Neuronal stem cell (in vitro differentiated cells): ENCODE measurements around the gene AKAP6.

Experiments used
- DNase-seq: peaks from one replicate; pipeline ENCODE4 v3.0.0-alpha.2; 2013; ENCODE audit warnings: low spot score
- H2AFZ ChIP-seq: one replicate; pipeline ENCODE4 v1.6.1; 2013; ENCODE audit warnings: mild to moderate bottlenecking, low read length, inconsistent platforms
- H2AK5ac ChIP-seq: 2 replicates; pipeline ENCODE4 v1.6.1; 2013; ENCODE audit warnings: low read depth, mild to moderate bottlenecking, inconsistent platforms, low read length, moderate library complexity, mixed read lengths
- H2BK120ac ChIP-seq: 2 replicates; pipeline ENCODE4 v1.6.1; 2013; ENCODE audit warnings: low read depth, mild to moderate bottlenecking, inconsistent platforms, low read length, moderate library complexity, mixed read lengths
- H2BK12ac ChIP-seq: one replicate; pipeline ENCODE4 v1.6.1; 2013; ENCODE audit warnings: low read length, inconsistent platforms
- H2BK15ac ChIP-seq: 2 replicates; pipeline ENCODE4 v1.6.1; 2013; ENCODE audit warnings: mild to moderate bottlenecking, low read length, inconsistent platforms, mixed read lengths
- H2BK5ac ChIP-seq: one replicate; pipeline ENCODE4 v1.6.1; 2013; ENCODE audit warnings: inconsistent platforms, mild to moderate bottlenecking, low read length, moderate library complexity
- H3K14ac ChIP-seq: one replicate; pipeline ENCODE4 v1.6.1; 2013; ENCODE audit warnings: low read length, inconsistent platforms
- H3K18ac ChIP-seq: 2 replicates; pipeline ENCODE4 v1.6.1; 2013; ENCODE audit warnings: low read length, inconsistent platforms
- H3K23ac ChIP-seq: 2 replicates; pipeline ENCODE4 v1.6.1; 2013; ENCODE audit warnings: low read depth, mild to moderate bottlenecking, mixed read lengths, low read length, inconsistent platforms; ENCODE audit not compliant: poor library complexity
- H3K27ac ChIP-seq: replicated peaks from 3 replicates; pipeline ENCODE4 v1.5.1; 2013; ENCODE audit warnings: low read length, inconsistent platforms
- H3K27me3 ChIP-seq, 3 experiments: 2 replicates each; pipeline ENCODE4 v1.6.1; 2013; ENCODE audit warnings: low read length in 3 of 3, mild to moderate bottlenecking in 2 of 3, inconsistent platforms in 1 of 3, low read depth in 1 of 3, mixed read lengths in 1 of 3, moderate library complexity in 1 of 3; ENCODE audit not compliant: control insufficient read depth in 3 of 3, insufficient read depth in 3 of 3
- H3K36me3 ChIP-seq, 2 donors: replicated peaks in 1 of 2; 2 replicates each; pipeline ENCODE4 v1.6.1; 2013; ENCODE audit warnings: low read length in 2 of 2; ENCODE audit not compliant: control insufficient read depth in 2 of 2, insufficient read depth in 2 of 2
- H3K4ac ChIP-seq: 2 replicates; pipeline ENCODE4 v1.6.1; 2013; ENCODE audit warnings: inconsistent platforms, mild to moderate bottlenecking, low read length, moderate library complexity
- H3K4me1 ChIP-seq, 2 donors: 1 replicate in 1 of 2; 2 replicates in 1 of 2; pipeline ENCODE4 v1.6.1; 2013; ENCODE audit warnings: low read length in 2 of 2, low read depth in 1 of 2; ENCODE audit not compliant: control insufficient read depth in 2 of 2, insufficient read depth in 1 of 2
- H3K4me2 ChIP-seq: one replicate; pipeline ENCODE4 v1.6.1; 2013; ENCODE audit warnings: mild to moderate bottlenecking, low read length, inconsistent platforms; ENCODE audit not compliant: insufficient read depth, poor library complexity, severe bottlenecking
- H3K4me3 ChIP-seq, 2 donors: 2 replicates each; pipeline ENCODE4 v1.5.1; 2013; ENCODE audit warnings: low read length in 2 of 2, mild to moderate bottlenecking in 2 of 2, inconsistent platforms in 1 of 2, moderate library complexity in 1 of 2
- H3K79me1 ChIP-seq: one replicate; pipeline ENCODE4 v1.6.1; 2013; ENCODE audit warnings: low read depth, mild to moderate bottlenecking, inconsistent platforms, low read length, moderate library complexity
- H3K9ac ChIP-seq: one replicate; pipeline ENCODE4 v1.6.1; 2013; ENCODE audit warnings: mild to moderate bottlenecking, low read depth, low read length, inconsistent platforms; ENCODE audit not compliant: poor library complexity
- H3K9me3 ChIP-seq, 2 donors: replicated peaks in 1 of 2; 2 replicates each; pipeline versions ENCODE3 to v1.6.1; 2013; ENCODE audit warnings: low read length in 2 of 2, mild to moderate bottlenecking in 2 of 2, inconsistent platforms in 1 of 2, low read depth in 1 of 2, mixed read lengths in 1 of 2, moderate library complexity in 1 of 2; ENCODE audit not compliant: control insufficient read depth in 2 of 2, insufficient read depth in 1 of 2
- H4K8ac ChIP-seq: one replicate; pipeline ENCODE4 v1.6.1; 2013; ENCODE audit warnings: low read depth, mild to moderate bottlenecking, inconsistent platforms, low read length, moderate library complexity
- H4K91ac ChIP-seq: one replicate; pipeline ENCODE4 v1.6.1; 2013; ENCODE audit warnings: low read length, low read depth, mild to moderate bottlenecking, inconsistent platforms; ENCODE audit not compliant: poor library complexity
- WGBS, 2 donors: extraction: QIAGEN DNeasy Blood & Tissue Kit; methylation state at CpG; one replicate each; pipeline ENCODE4 v1.1.7; 2013; ENCODE audit warnings: missing lambda C conversion rate in 2 of 2, mixed read lengths in 1 of 2; ENCODE audit not compliant: insufficient read length in 2 of 2, insufficient replicate concordance in 1 of 2; ENCODE audit errors: extremely low coverage in 2 of 2; 5-methylcytosine and 5-hydroxymethylcytosine counted together

AKAP6 gene

GRCh38 chr14:32630701-32631100 lies 301.6 kb downstream of the AKAP6 start:
- H3K4me1 ChIP-seq: peaks cover 9 to 18% of the 10 kb centered on the region in 2 donors
- no peak overlapping the region for H2BK12ac ChIP-seq
- no peak overlapping the region for H4K91ac ChIP-seq
- H3K36me3 ChIP-seq: no peaks in the 10 kb centered on the region
- no peak overlapping the region for H3K27ac ChIP-seq
- H3K4me3 ChIP-seq: no peak overlapping the region
- no peak overlapping the region for H2AK5ac ChIP-seq
- H2BK5ac ChIP-seq: no peak overlapping the region
- H3K9ac ChIP-seq: no peak overlapping the region
- H4K8ac ChIP-seq: no peak overlapping the region
- H3K27me3 ChIP-seq: no peaks in the 10 kb centered on the region
- no peak overlapping the region for H3K23ac ChIP-seq
- H3K4ac ChIP-seq: no peak overlapping the region
- H2BK15ac ChIP-seq: no peak overlapping the region
- peaks cover 0 to 2% of the 10 kb centered on the region in 2 donors for H3K9me3 ChIP-seq
- DNase-seq: no peak
- H2BK120ac ChIP-seq: no peak overlapping the region
- H3K4me2 ChIP-seq: no peak overlapping the region
- H3K14ac ChIP-seq: no peak overlapping the region
- no peak overlapping the region for H3K18ac ChIP-seq
- H3K79me1 ChIP-seq: no peaks in the 10 kb centered on the region
- no peak overlapping the region for H2AFZ ChIP-seq

GRCh38 chr14:32633224-32633859 lies 304.2 kb downstream of the AKAP6 start:
- Histone ChIP-seq H3K36me3 (no peaks in the 10 kb centered on the region), H4K91ac (no peak overlapping the region), H3K4me1 (peaks cover 8 to 13% of the 10 kb centered on the region in 2 donors), H3K27me3 (no peaks in the 10 kb centered on the region), H2AK5ac (no peak overlapping the region), H3K4me2 (no peak overlapping the region), H3K79me1 (no peaks in the 10 kb centered on the region), H3K4me3 (no peak overlapping the region), H2AFZ (peak overlapping the region; percentile 53), H3K4ac (no peak overlapping the region), H3K9ac (no peak overlapping the region), H3K23ac (no peak overlapping the region), H2BK15ac (no peak overlapping the region), H3K14ac (no peak overlapping the region), H3K27ac (no peak overlapping the region), H2BK120ac (no peak overlapping the region), H4K8ac (no peak overlapping the region), H2BK12ac (no peak overlapping the region), H3K9me3 (no peaks in the 10 kb centered on the region), H2BK5ac (no peak overlapping the region), H3K18ac (no peak overlapping the region)
- WGBS, 2 donors: no CpG with 5 or more reads among the region's 3 CpGs
- no peak for DNase-seq

GRCh38 chr14:32633930-32634329 lies 304.8 kb downstream of the AKAP6 start:
- Histone ChIP-seq H3K23ac (no peak overlapping the region), H3K4ac (no peak overlapping the region), H2AK5ac (no peak overlapping the region), H3K18ac (no peak overlapping the region), H3K9me3 (no peaks in the 10 kb centered on the region), H2BK5ac (no peak overlapping the region), H3K4me1 (peaks cover 8 to 13% of the 10 kb centered on the region in 2 donors), H3K4me3 (no peak overlapping the region), H3K79me1 (no peaks in the 10 kb centered on the region), H3K27ac (no peak overlapping the region), H3K4me2 (no peak overlapping the region), H2BK12ac (no peak overlapping the region), H4K8ac (no peak overlapping the region), H3K9ac (no peak overlapping the region), H4K91ac (no peak overlapping the region), H2BK15ac (no peak overlapping the region), H3K36me3 (no peaks in the 10 kb centered on the region), H3K27me3 (no peaks in the 10 kb centered on the region), H2AFZ (no peak overlapping the region), H3K14ac (no peak overlapping the region), H2BK120ac (no peak overlapping the region)
- no peak for DNase-seq

- Histone ChIP-seq H3K18ac (no peak overlapping the region), H4K8ac (no peak overlapping the region), H2AFZ (no peak overlapping the region), H2BK12ac (no peak overlapping the region), H2BK5ac (no peak overlapping the region), H3K36me3 (no peaks in the 10 kb centered on the region), H2AK5ac (no peak overlapping the region), H3K27me3 (no peaks in the 10 kb centered on the region), H3K4me2 (no peak overlapping the region), H3K4ac (no peak overlapping the region), H4K91ac (no peak overlapping the region), H3K4me3 (no peak overlapping the region), H2BK15ac (no peak overlapping the region), H3K9me3 (no peaks in the 10 kb centered on the region), H2BK120ac (no peak overlapping the region), H3K4me1 (peaks cover 8 to 13% of the 10 kb centered on the region in 2 donors), H3K79me1 (no peaks in the 10 kb centered on the region), H3K9ac (no peak overlapping the region), H3K14ac (no peak overlapping the region), H3K27ac (no peak overlapping the region), H3K23ac (no peak overlapping the region)
- DNase-seq: no peak
- WGBS, 2 donors: no CpG with 5 or more reads among the region's 2 CpGs
These were observed 306.1 kb downstream of the AKAP6 start for GRCh38 chr14:32635061-32635719.
